Measurements from ENCODE around the gene LDB3.

- TF ChIP-seq, protein P1, sequence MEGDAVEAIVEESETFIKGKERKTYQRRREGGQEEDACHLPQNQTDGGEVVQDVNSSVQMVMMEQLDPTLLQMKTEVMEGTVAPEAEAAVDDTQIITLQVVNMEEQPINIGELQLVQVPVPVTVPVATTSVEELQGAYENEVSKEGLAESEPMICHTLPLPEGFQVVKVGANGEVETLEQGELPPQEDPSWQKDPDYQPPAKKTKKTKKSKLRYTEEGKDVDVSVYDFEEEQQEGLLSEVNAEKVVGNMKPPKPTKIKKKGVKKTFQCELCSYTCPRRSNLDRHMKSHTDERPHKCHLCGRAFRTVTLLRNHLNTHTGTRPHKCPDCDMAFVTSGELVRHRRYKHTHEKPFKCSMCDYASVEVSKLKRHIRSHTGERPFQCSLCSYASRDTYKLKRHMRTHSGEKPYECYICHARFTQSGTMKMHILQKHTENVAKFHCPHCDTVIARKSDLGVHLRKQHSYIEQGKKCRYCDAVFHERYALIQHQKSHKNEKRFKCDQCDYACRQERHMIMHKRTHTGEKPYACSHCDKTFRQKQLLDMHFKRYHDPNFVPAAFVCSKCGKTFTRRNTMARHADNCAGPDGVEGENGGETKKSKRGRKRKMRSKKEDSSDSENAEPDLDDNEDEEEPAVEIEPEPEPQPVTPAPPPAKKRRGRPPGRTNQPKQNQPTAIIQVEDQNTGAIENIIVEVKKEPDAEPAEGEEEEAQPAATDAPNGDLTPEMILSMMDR (IDR thresholded peaks at IDR 0.05; ENCODE audit: low read depth, low read length, poor library complexity, severe bottlenecking), result no peak
- no peak for TF ChIP-seq EZH2phosphoT487 (IDR thresholded peaks at IDR 0.05; ENCODE audit: borderline replicate concordance, low read length)
Observed at GRCh38 chr10:86703176-86703575, 34.9 kb downstream of the LDB3 start.

Measured in DOHH2 (cell line).